NCI-H187 (cell line): ENCODE measurements around the gene SFN.
A peak's percentile ranks its signal among the peaks of the same experiment; 100 is the strongest.
"Not testable (repeated sequence)": the region's sequence is repeated elsewhere in the genome, so short reads cannot be mapped to it uniquely, and the experiment has no call there.

Source experiments
- DNase-seq, 2 experiments: peaks; one replicate each; lab custom pipeline; 2025; lab: John Stamatoyannopoulos, UW

The SFN gene

DNA sequence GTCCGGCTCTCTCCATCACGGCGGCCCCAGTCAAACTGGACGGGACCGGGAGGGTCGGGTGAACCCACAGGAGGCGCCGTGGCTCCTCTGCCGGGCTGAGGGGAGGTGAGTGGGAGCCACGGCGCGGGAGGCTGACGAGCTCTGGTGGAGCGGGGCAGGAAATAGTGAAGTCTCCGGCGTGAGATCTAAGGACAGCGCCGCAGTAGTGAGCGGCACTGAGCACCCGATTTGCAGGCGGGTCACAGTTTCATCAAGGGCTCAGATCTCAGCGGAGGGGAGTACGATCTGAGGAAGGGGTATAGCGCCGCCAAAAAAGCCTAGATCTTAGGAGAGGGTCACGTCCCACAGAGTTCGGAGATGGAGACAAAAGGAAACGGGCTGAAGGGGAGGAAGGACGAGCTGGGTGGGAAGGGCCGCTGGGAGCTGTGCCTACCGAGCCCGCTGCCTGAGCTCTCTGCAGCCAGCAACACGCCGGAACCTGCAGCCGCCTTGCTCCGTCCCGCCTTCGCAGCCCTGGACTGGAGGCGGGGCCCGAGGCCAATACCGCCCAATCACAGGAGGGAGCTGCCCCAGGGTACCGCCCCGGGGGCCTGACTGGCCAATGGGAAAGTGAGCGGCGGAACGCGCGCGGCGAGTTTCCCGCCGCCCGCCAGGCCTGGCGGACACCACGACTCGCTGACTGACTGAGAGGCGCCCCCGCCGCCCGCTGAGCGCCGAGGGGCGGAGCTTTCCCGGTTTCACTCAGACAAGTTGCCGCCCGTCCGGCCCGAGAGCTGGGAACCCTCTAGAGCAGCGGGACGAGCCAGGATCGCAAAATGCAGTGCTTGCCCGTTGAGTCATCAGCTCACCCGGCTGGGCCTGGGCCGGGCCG is 1.9 kb downstream of the SFN start:
- peak; percentile 88 to 96 for DNase-seq

DNA sequence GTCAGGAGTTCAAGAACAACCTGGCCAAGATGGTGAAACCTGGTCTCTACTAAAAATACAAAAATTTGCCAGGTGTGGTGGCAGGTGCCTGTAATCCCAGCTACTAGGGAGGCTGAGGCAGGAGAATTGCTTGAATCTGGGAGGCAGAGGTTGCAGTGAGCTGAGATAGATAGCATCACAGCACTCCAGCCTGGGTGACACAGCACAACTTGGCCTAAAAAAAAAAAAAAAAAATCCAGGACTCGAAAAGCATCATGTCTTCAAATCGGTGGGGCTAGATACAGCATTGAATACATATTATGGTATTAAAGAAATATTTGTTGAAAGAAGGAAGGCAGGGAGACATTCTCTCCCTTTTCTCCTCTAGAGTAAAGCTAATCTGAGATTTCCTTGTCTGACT is 10.1 kb downstream of the SFN start:
- DNase-seq, result not testable (repeated sequence)

DNA sequence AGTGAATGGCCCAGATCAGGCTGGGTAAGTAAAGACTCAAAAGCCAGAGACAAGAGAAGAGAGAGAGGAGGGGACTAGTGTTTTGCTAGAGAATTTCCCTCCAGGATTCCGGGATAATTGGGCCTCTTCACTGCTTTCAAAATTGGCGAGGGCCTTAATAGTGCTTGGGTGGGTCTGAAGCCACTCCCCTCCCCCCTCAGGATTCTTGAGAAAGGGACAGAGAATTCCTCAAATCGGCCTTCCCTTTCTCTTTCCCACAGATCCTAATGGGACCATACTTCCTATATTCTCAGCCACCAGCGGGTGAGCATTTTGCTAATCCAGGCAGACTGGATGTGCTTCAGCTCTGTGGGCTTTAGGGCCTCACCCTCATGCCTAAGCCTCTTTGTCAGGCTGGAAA is 11.9 kb downstream of the SFN start:
- no peak for DNase-seq

DNA sequence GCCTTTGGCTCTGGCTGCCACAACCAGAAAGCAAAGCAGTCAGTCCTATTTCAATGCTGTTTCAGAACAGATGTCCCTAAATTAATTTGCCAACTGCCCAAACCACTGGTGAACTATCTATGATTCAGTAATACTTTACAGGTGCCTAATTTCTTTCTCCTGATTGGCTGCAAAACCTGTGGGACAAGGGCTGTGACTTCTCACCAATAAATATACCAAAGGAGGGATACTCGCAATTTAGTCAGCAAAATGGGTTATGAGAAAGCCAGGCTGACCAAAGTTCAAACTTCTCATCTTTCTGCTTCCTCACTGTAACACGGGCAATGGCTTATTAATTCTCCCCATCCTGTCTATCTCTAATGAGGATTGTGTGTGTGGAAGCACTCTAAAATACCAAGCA is 14.4 kb downstream of the SFN start:
- DNase-seq, result no peak

DNA sequence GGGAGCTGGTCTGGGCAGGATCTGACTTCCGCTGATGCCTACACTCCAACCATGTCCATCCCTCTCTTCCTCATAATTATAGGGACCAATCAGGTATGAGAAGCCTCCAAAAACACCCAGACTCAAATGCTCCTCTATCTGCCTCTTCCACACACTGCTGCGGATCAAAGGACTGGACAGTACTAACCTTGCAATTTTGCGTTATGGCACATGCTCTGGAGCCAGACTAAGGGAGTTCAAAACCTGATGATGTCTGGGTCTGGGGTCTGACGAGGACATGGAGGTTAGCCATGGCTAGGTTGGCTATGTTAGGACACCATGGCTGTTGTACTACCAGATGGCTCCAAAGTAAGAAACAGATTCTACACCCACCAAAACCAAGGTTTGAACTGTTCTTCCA is 16.8 kb downstream of the SFN start:
- no peak for DNase-seq

DNA sequence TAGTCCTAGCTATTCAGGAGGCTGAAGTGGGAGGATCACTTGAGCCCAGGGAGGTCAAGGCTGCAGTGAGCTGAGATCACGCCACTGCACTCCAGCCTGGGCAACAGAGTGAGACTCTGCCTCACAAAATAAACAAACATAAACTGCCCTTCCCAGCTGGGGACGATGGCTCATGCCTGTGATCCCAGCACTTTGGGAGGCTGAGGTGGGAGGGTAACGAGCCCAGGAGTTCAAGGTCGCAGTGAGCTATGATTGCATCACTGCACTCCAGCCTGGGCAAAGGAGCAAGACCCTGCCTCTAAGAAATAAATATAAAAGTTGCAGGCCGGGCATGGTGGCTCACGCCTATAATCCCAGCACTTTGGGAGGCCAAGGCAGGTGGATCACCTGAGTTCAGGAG is 18.7 kb downstream of the SFN start:
- not testable (repeated sequence) for DNase-seq

DNA sequence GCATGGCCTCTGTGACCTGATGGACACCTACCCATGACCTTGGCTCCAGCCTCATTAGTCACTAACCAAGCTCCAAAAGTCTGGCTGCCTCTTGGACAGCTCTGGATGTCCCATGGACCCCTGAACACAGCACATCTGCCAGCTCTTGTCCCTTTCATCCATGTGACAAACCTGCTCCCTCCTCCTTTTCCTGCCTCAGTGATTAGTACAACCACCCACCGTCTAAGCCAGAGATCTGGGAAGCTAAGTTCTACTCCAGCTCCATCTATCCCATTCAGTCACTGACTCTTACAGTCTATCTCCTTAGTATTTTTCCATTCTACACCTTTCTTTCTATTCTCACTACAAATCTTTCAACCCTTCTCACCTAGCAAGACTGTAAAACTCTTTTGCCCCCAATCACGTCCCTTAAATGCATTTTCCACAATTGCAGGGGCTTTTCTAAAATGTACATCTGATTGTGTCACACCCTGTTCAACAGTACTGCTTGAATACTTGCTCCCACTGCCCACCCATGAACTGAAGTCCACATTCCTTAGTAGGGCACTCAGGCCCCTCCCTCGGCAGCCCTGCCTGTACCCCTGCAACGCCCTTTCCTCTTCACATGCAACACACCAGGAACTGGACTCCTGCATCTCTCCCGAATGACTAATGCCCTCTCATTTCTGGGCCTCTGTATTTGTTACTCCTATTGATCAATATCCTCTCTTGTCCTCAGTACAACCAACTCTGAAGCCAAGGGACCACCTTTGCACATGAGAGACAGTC is 19.9 kb downstream of the SFN start:
- DNase-seq, result no peak

DNA sequence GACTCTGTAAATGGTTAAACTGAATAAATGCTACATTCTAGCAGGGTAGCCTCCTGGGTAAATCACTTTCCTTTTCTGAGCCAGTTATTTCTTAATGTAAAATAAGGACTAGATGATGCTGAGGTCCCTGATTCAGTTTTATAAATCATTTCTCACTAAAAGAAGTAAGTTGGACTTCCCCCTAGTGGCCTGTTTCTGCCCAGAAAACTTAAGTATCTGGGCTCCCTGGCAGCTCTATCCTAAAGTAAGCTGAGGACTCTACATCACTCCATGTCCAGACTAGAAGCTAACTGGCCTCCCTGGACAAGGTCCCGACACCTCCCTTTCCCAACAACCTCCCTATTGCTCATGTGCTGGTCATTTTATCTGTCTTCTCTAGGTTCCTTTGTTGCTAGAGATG is 24.2 kb downstream of the SFN start:
- DNase-seq, result no peak

DNA sequence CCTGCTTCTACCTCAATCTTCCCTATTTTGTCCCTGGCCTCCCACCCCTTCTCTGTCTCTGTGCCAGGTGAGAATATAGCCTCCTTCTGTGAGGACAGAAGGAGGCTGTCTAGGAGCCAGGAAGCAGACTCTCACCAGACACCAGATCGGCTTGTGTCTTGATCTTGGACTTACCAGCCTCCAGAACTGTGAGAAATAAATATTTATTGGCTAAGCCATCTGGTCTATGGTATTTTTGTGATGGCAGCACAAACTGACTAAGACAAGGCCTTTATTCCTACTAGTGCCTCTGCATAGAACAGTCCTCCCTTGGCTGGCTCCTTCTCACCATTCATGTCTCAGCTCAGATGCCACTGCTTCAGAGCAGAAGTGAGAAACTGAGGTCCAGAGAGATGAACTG is 25.3 kb downstream of the SFN start:
- no peak for DNase-seq

DNA sequence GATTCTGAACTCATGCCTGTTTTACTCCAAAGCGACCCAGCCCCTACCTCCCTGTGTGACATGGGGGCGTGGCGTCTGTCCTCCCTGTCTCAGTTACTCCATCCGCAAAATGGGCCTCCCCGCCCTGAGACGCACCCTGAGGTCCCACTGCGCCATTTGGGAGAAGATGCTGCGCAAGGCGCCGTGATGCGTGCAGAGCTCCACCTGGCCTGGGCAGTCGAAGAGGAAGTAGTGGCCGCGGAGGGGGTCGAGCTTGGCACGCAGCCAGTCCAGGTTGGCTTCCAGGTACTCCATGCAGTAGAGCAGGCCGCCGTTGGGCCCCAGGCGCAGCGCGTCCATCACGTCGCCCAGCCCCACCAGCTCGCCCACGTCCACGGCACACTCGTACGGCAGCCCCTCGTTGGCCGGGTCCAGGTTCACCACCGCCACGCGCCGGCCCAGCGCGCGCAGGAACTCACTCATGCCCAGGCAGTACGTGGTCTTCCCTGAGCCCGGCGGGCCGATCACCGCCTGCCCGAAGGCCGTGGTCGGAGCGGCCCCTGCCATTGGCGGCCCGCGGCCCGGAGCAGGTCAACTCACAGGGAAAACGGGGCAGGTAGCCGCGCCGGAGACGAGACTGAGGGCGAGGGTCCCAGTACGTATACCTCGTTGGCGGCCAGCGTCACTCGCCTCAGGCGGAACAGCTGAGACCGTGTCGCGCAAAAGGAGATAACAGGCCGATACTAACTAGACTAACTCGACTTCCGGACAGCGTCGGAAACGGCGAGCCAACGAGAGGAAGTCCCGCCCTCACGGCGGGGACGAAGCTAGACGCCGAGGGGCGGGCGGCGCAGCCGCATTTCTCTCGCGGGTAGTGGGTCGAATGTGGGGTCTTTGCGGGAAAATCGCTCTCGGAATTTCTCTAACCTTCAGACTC is 26.9 kb downstream of the SFN start, which contains the start of gene GPN2:
TSS of gene GPN2 (minus strand) at position 733 of the 916 bp plus-strand sequence. CDS start at position 546, 187 bp downstream.
- DNase-seq, result peak; percentile 14 to 23

DNA sequence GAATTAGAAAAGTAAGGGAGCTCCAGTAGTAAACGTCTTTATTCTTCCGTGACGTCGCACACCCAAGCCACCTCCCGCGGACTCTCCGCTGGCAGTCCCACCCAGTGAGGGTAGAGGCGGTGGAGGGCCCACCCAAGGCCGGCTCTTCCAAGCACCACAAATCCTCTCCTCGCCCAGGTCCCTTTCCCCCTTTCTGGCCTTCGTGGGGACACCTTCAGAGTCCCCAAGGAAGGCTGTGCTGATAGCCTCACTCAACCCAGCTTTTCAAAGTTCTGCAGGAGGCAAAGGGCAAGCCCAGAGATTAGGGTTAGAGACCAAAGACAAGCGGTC is 27.5 kb downstream of the SFN start:
- no peak for DNase-seq

DNA sequence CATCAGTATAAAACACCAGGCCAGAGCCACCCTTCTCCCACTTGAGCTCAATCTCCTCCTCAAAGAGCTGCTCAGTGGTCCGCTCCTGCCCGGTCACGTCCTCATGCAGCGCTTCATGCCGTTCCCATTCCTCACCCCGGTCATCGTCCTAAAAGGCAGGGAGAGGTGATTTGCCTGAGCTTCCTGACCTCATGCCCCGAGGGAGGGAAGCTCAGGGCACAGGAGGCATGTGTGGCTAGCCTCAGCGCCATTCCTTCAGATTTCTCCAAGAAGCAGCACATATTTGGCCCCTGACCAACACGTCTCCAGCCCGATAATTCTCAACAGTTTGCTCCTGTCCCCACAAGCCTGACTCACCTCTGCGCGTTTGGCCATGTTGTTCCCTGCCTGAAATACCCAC is 31.3 kb downstream of the SFN start:
- no peak for DNase-seq

DNA sequence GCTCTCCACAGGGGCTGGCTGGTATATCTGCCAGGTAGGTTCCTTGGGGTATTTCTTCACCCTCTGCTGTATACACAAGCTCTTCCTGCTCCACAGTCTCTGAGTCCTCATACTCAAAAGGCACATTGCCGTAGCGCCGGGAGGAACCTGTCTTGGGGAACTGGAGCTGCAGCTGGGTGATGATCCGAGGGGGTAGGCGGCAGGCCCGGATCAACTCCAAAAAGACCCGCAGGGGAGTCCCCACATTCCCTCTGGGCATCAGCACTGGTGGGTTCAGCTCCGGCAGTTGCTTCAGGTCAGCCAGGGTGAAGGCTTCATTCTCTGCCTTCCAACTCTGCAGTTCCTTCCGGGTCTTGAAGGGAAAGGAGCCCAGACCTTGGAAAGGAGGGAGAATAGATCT is 34.4 kb downstream of the SFN start:
- no peak for DNase-seq

DNA sequence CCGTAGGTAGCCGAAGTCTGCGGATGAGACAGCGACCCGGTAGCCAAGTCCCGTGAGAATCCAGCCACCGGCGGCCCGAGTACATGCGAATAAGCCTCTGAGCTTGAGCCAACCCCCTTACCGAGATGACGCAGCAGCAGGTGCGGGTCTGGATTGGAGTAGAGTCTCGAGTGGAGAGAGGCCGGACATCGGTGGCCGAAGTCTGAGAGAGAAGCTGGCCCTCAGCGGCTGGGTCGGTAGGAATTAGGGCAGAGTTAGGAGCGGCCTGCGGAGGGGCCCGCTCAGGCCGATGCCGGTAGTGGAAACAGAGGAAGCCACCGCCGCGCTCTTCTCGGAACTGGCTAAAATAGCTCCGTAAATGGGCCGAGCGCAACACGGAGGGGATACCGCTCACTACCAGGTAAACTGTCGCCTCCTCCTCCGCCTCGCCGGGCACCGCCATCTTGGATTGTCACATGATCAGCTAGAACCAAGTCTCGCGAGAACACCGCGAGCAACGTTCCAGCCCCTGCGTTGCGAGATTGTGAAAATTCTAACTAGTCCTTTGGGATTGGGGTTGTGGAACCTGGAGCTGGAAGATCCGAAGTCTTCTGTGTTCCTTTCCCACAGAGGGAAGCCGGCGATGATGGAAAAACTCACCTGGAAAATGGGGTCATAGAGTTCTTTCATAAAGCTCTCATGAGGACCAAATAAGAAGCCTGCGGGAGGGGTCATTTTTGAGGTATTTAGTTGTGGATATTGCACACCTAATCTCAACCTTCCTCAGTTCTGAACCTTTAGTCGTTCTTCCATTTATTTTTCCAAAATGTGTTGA is 37.3 kb downstream of the SFN start, which contains the start of gene GPATCH3:
TSS of gene GPATCH3 (minus strand) at position 467 of the 814 bp plus-strand sequence. CDS start at position 442, 25 bp downstream.
- peak; percentile 63 to 91 for DNase-seq

DNA sequence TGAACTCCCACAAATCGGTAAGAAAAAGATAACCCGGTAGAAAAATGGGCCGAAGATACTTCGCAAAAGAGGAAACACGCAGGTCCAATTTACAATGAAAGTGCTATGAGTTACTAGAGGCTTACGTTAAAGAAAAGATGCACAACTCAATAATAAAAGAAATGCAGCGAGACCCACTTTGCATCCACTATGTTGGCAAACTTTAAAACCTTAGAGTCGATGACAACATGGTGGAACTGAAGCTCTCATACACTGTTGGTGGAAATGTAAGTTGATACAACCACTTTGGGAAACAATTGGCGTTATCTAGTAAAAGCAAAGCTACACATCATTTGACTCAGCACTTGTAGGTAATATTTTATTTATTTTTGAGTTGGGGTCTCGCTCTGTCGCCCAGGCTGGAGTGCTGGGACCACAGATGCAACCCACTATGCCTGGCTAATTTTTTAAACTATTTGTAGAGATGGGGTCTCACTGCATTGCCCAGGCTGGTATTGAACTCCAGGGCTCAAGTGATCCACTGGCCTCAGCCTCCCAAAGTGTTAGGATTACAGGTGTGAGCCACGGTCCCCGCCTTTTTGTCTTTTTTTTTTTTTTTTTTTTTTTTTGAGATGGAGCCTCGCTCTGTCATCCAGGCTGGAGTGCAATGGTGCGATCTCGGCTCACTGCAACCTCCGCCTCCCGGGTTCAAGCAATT is 38.0 kb downstream of the SFN start:
- DNase-seq, result no peak

DNA sequence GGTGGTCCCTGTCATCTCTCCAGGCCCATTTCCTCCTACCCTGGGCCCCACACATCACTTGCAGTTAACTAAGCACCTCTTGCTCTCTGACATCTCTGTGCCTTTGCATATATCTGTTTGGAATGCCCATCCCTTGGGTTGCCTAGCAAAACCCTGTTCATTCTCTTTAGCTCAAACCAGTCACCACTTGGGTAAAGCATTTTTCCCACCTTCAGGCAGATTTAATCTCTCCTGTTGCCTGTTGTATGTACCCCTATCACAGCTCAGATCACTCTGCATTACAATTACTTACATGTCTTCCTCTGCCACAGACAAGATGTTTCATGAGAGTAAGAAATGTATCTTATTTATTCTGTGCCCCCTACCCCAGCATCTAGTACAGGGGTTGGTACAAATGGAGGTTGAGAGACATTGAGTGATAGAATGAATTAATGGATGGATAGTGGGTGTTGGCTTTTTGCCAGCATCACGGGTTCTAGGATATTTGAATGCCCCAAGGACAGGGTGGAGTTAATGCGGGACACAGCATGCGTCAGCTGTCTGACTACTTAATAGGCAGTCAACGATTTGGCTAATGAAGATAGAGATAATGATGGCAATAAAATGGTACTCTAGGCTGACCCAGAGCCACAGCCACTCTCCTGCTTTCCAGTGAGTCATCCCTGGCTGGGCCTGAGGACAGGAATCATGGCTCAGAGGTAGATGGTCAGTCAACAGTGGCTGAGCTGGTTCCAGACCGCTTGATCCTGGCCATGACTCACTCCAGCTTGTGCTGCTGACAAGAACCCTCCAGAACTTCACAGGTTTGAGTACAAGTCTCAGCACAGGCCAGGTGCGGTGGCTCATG is 44.3 kb downstream of the SFN start:
- no peak for DNase-seq

DNA sequence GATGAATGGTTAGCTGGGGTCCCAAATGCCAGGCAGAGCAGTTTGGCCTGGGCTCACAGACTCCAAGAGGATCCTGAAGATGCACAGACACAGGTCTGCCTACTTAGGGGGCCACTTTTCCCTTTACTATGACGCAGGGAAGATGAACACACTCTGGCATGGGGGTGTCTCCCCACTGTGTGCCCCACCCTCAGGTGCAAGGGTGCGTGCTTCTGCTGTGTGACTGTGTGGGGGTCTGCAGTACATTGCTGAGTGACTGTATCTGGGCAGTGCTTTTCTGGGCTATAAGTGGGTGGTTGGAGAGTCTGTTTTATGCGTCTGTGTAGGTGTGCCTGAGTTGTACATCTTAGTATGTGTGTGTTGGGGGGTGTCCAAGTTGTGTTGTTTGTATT is 47.0 kb downstream of the SFN start:
- no peak for DNase-seq

DNA sequence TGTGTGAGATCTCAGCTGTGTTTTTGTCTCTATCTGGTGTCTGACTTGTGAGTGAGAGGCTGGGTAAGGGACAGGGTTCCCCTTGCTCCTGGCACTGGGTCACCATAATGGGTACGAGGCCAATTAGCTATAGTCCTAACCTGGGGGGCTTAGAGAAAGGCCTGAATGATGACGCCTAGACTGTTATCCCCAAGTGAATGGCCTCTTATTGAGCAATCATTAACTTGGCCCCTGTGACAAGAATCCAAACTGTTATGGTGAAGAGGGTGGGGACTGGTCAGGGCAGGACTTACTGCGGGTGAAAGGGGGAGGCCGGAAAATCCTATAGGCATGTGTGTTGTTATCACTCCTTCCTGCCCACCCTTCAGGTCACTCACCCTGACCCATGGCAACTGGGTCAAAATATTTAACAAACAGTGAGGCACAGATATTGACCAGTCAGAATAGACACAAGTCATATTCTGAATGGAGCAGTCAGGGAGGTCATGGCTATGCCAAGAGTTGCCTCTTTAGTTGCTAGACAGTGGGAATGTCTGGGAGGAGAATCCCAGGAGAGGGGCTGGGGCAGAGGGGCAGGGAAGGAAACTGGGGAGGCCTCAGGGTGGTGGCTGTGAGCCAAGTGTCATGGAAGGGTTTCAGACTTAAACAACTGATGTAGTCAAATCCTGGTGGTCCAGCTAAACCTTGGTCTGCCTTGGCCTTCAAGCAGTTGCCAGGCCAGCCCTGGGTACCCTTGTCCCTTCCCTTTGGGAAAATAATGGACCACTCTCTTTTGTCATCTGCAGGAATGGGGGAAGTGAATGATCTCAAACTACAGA is 47.6 kb downstream of the SFN start:
- DNase-seq, result no peak
